Measurements from ENCODE around the gene ALG1L2. TPM values are rescaled to one million over a fixed set of nuclear protein-coding genes. Genes with fewer than 3 reads are reported as not detected.

The ALG1L2 gene
- polyA plus RNA-seq, 4 donors, result 0.07 to 0.69 TPM; not detected in 2

Other genes with a start within 250 kb of the ALG1L2 start
- 10 to 100 TPM in 1 of 4 donors, 1 to 10 TPM in 3; 5.4 to 16.4 (median 7.6) TPM for gene TMCC1, start 188.1 kb upstream of the ALG1L2 start, polyA plus RNA-seq
- gene TRH, start 107.1 kb upstream of the ALG1L2 start, polyA plus RNA-seq, result under 1 TPM in 2 of 4 donors, not detected in 2; 0.04 to 0.10 TPM

Measured in small intestine (tissue), 4 donors.